Activated gamma-delta T cell treated with Interleukin-2 at 50 U/mL for 16 hours (primary cell): ENCODE results near the gene SLC22A17.
"Not testable (repeated sequence)": the region's sequence is repeated elsewhere in the genome, so short reads cannot be mapped to it uniquely, and the experiment has no call there.

Experiments
- DNase-seq: peaks from one replicate; pipeline ENCODE4 v3.0.0-alpha.2; 2020

The SLC22A17 gene

GRCh38 chr14:23327947-23328744 is 24.5 kb downstream of the SLC22A17 start:
- DNase-seq: peak; percentile 69

- no peak for DNase-seq
Observed at GRCh38 chr14:23326491-23327332, 26.0 kb downstream of the SLC22A17 start.

- DNase-seq: not testable (repeated sequence)
Observed at GRCh38 chr14:23325746-23326145, 26.9 kb downstream of the SLC22A17 start.

- DNase-seq: no peak
Observed at GRCh38 chr14:23324993-23325392, 27.7 kb downstream of the SLC22A17 start.

- no peak for DNase-seq
Observed at GRCh38 chr14:23324455-23324846, 28.2 kb downstream of the SLC22A17 start.

GRCh38 chr14:23323838-23324454 is 28.7 kb downstream of the SLC22A17 start:
- no peak for DNase-seq

- DNase-seq: no peak
Observed at GRCh38 chr14:23322568-23323517, 29.8 kb downstream of the SLC22A17 start.

GRCh38 chr14:23321572-23322547 is 30.8 kb downstream of the SLC22A17 start:
- DNase-seq: peak; percentile 32

GRCh38 chr14:23320584-23321571 is 31.8 kb downstream of the SLC22A17 start, which contains the start of gene PABPN1:
Gene PABPN1, plus strand, starts transcription at chr14:23321457. Its CDS starts 13 bp downstream, at chr14:23321470.
- DNase-seq: peak; percentile 97

- no peak for DNase-seq
Observed at GRCh38 chr14:23319746-23320583, 32.7 kb downstream of the SLC22A17 start.

GRCh38 chr14:23316300-23316699 is 36.4 kb downstream of the SLC22A17 start:
- no peak for DNase-seq

- no peak for DNase-seq
Observed at GRCh38 chr14:23310546-23310945, 42.1 kb downstream of the SLC22A17 start.

GRCh38 chr14:23308721-23309445 is 43.8 kb downstream of the SLC22A17 start:
- no peak for DNase-seq

GRCh38 chr14:23307687-23308644 is 44.7 kb downstream of the SLC22A17 start:
- no peak for DNase-seq

GRCh38 chr14:23307146-23307530 is 45.5 kb downstream of the SLC22A17 start:
- DNase-seq: no peak

- no peak for DNase-seq
Observed at GRCh38 chr14:23306412-23307145, 46.1 kb downstream of the SLC22A17 start, which contains the start of gene BCL2L2. Gene BCL2L2, plus strand, starts transcription at chr14:23306833. Its CDS starts 935 bp downstream, at chr14:23307768.
